Bronchial epithelial cell (primary cell): ENCODE measurements around the gene ABCC4. TPM values are rescaled to one million over a fixed set of nuclear protein-coding genes. Genes with fewer than 3 reads are reported as not detected.
"Not testable (repeated sequence)": the region's sequence is repeated elsewhere in the genome, so short reads cannot be mapped to it uniquely, and the experiment has no call there.

ENCODE experiments used
- DNase-seq: peaks from one replicate; pipeline ENCODE4 v3.0.0-alpha.2; 2010; ENCODE audit warnings: low read depth
- FAIRE-seq: peaks from 2 replicates; lab custom pipeline; 2011; peaks lifted over from hg19 to GRCh38; lab: Jason Lieb, UNC
- H3K27me3 ChIP-seq: 2 replicates; pipeline ENCODE4 v1.5.1; 2011; ENCODE audit warnings: low read length; ENCODE audit not compliant: control insufficient read depth, insufficient read depth
- H3K36me3 ChIP-seq: 2 replicates; pipeline ENCODE4 v1.5.1; 2011; ENCODE audit warnings: low read length; ENCODE audit not compliant: control insufficient read depth, insufficient read depth
- H3K4me3 ChIP-seq: 2 replicates; pipeline ENCODE4 v1.5.1; 2011; ENCODE audit warnings: mild to moderate bottlenecking, low read depth, low read length, control low read depth
- total RNA-seq: library from RNA; depleted of rRNA; stranded (reverse); fragments of >200 nt; gene quantifications from 2 replicates; pipeline ENCODE4 v1.2.1, GENCODE V29; 2014
- TF ChIP-seq, protein P1 (sequence below): IDR thresholded peaks from 2 replicates; pipeline ENCODE4 v1.5.1; 2011; ENCODE audit warnings: mild to moderate bottlenecking, moderate library complexity, low read length, control low read depth, inconsistent platforms; ENCODE audit not compliant: insufficient read depth, severe bottlenecking

Gene ABCC4
- total RNA-seq, 1 donor from 2014 or later, result 6.8 TPM

DNA sequence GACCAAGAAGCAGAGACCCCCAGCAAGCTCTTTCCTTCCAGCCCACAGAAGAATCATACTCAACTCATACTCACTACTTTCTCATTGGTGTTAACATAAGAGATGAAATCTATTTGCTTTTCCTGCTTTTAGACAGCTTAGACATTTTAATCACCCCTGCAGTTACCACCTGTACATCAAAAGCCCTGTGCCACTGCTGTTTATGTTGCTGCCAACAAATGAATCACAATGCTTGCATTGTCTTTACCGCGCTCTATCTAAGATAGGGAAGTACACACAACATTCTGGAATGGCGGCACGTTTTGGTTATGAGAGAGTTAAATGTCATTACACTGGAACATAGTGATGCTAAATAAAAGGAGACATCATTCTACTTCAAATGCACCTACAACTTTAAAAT, 95.1 kb downstream of the ABCC4 start:
- TF ChIP-seq, protein P1, sequence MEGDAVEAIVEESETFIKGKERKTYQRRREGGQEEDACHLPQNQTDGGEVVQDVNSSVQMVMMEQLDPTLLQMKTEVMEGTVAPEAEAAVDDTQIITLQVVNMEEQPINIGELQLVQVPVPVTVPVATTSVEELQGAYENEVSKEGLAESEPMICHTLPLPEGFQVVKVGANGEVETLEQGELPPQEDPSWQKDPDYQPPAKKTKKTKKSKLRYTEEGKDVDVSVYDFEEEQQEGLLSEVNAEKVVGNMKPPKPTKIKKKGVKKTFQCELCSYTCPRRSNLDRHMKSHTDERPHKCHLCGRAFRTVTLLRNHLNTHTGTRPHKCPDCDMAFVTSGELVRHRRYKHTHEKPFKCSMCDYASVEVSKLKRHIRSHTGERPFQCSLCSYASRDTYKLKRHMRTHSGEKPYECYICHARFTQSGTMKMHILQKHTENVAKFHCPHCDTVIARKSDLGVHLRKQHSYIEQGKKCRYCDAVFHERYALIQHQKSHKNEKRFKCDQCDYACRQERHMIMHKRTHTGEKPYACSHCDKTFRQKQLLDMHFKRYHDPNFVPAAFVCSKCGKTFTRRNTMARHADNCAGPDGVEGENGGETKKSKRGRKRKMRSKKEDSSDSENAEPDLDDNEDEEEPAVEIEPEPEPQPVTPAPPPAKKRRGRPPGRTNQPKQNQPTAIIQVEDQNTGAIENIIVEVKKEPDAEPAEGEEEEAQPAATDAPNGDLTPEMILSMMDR, result no peak
- FAIRE-seq (no peak), DNase-seq (no peak)
- no peaks in the 10 kb centered on the region for H3K36me3 ChIP-seq
- H3K27me3 ChIP-seq, result no peaks in the 10 kb centered on the region
- no peak overlapping the region for H3K4me3 ChIP-seq

DNA sequence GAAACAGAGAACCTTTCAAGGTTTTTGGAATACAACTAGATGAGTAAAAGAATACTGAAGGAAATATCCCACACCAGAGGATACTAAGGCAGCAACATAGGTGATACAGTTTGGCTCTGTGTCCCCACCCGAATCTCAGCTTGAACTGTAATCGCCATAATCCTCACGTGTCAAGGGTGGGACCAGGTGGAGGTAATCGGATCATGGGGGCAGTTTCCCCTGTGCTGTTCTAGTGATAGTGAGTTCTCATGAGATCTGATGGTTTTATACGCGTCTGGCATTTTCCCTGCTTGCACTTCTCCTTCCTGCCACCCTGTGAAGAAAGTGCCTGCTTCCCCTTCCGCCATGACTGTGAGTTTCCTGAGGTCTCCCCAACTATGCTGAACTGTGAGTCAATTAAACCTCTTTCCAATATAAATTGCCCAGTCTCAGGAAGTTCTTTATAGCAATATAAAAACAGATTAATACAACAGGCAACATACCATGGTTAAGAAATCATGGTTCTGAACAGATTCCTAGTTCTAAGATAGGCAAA, 97.0 kb downstream of the ABCC4 start:
- no peak for FAIRE-seq
- H3K27me3 ChIP-seq, result no peaks in the 10 kb centered on the region
- TF ChIP-seq, protein P1, result no peak
- no peak for DNase-seq
- H3K4me3 ChIP-seq, result no peak overlapping the region
- no peaks in the 10 kb centered on the region for H3K36me3 ChIP-seq

DNA sequence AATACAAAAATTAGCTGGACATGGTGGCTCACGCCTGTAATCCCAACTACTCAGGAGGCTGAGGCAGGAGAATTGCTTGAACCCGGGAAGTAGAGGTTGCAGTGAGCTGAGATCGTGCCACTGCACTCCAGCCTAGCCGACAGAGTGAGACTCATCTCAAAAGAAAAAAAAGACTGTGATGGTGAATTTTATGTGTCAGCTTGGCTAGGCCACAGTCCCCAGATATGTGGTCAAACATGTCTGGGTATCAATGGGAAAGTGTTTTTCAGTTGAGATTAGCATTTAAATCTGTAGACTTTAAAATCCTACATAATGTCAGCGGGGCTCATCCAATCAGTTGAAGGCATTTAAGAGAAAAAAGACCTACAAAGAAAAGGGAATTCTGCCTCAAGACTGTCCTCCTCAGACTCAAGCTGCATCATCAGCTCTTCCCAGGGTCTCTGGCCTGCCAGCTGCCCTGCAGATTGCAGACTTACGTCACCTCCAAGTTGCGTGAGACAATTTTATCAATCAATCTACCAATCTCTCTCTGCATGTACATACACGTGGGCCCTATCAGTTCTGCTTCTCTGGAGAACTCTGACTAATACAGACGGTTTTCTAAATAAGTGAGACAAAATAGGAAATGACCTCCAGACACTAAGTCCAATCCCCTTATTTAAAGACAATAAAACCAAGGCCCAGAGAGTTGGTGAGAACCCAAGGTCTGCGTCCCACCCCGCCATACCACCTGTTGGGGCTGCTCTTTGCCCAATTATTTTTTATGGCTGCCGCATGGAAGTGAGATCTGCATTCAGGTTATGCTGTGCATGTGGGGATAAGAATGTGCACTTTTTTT, 99.2 kb downstream of the ABCC4 start:
- no peak for DNase-seq

DNA sequence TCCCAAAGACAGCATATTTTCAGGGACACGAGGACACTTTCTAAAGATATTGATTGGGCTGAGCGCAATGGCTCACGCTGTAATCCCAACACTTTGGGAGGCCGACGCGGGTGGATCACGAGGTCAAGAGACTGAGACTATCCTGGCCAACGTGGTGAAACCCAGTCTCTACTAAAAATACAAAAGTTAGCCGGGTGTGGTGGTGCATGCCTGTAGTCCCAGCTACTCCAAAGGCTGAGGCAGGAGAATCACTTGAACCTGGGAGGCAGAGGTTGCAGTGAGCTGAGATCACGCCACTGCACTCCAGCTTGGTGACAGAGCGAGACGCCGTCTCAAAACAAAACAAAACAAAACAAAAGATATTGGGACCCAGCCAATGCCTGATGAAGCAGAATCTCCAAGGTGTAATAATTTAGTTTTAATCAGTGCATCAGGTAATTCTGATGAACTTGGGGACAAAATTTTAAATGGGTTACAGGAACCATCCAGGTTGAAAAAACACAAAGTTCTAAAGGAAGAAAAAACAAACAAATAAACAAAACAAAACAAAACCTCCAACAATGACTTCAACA, 100.8 kb downstream of the ABCC4 start:
- not testable (repeated sequence) for DNase-seq, FAIRE-seq, H3K36me3 ChIP-seq, H3K27me3 ChIP-seq, H3K4me3 ChIP-seq

More for the DNA sequence above, 99.2 kb downstream of the ABCC4 start:
- Histone ChIP-seq H3K4me3 (no peak overlapping the region), H3K36me3 (no peaks in the 10 kb centered on the region), H3K27me3 (no peaks in the 10 kb centered on the region)
- no peak for FAIRE-seq
- TF ChIP-seq, protein P1, result no peak

DNA sequence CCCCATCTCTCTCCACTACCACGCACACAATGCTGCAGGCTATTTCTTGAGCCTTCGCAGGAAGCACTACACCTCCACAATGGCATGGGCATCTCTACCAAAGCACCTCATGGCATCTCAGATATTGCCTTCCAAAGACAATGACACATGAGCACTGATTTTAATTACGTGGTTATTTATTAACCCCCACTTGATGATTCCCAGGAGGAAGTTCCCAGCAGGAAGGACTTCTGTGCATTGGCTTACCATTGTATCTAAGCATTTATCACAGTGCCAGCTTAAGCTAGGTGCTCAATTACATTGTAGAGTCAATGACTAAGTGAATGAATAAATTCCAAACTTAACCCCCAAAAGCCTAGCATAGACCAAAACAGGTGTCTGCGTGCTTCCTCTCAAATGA, 101.4 kb downstream of the ABCC4 start:
- TF ChIP-seq, protein P1, result no peak
- DNase-seq (no peak), FAIRE-seq (peak; percentile 40)
- H3K4me3 ChIP-seq, result no peak overlapping the region
- no peaks in the 10 kb centered on the region for H3K27me3 ChIP-seq
- no peaks in the 10 kb centered on the region for H3K36me3 ChIP-seq

DNA sequence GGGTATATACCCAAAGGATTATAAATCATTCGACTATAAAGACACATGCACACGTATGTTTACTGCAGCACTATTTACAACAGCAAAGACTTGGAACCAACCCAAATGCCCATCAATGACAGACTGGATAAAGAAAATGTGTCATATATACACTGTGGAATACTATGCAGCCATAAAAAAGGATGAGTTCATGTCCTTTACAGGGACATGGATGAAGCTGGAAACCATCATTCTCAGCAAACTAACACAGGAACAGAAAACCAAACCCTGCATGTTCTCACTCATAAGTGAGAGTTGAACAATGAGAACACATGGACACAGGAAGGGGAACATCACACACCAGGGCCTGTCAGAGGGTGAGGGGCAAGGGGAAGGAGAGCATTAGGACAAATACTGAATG, 102.6 kb downstream of the ABCC4 start:
- FAIRE-seq, DNase-seq, H3K36me3 ChIP-seq, H3K27me3 ChIP-seq, H3K4me3 ChIP-seq: not testable (repeated sequence)
